Left hindlimb (tissue), 1 donor: ENCODE data around the gene ZNF189.
"Not testable (repeated sequence)": the region's sequence is repeated elsewhere in the genome, so short reads cannot be mapped to it uniquely, and the experiment has no call there.

Experiments used
- DNase-seq: peaks from one replicate; pipeline ENCODE4 v3.0.0-alpha.2; 2018

ZNF189 gene

DNA sequence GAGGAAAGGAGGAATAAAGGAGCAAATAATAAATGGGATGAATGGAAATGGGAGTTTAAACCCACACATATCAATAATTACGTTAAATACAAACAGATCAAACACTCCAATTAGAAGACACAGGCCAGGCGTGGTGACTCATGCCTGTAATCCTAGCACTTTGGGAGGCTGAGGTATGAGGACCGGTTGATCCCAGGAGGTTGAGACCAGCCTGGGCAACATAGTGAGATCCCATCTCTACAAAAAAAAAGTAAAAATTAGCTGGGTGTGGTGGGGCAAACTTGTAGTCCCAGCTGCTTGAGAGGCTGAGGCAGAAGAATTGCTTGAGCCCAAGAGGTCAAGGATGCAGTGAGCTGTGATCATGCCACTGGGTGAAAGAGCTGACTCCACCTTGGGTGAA is 17.5 kb upstream of the ZNF189 start:
- DNase-seq = no peak

DNA sequence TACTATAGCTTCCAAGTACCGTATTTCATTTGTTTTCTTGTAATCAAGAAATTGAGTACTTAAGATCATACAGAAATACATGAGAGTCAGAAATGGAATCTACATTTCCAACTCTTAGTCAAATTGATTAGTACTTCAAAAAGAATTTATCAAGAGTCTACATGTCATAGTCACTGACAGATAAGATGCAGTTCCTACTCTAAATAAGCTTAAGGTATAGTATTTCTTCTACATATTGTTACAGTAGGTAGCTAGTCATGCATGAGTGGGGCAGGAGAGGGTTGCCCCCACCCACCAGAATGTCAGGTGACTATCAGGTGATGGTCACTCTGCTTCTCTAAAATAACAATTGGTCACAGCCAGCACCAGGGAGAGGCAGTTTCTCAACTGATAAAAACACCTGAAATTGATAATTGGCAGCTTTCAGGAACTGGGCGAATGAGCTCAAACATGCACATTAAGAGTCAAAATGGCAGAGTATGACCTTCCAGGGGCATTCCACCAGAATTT is 16.8 kb upstream of the ZNF189 start:
- DNase-seq = no peak

DNA sequence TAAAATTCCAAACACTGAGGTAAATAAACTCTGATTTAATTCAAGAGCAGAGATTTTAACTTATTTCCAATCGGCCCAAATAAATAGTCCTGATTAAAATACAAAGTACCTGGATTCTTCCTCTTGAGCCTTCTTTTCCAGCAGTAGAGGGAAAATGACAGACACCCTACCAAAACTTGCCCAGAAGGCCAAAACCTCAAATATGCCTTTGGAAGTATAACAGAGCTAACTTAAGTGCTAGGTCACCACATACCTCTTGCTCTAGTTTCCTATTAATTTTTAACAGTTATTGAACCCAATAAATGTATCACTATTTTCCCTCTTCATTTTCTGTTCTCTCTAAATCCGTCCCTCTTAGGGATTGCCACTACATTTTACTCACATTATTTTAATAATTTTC is 15.3 kb upstream of the ZNF189 start:
- DNase-seq = no peak

DNA sequence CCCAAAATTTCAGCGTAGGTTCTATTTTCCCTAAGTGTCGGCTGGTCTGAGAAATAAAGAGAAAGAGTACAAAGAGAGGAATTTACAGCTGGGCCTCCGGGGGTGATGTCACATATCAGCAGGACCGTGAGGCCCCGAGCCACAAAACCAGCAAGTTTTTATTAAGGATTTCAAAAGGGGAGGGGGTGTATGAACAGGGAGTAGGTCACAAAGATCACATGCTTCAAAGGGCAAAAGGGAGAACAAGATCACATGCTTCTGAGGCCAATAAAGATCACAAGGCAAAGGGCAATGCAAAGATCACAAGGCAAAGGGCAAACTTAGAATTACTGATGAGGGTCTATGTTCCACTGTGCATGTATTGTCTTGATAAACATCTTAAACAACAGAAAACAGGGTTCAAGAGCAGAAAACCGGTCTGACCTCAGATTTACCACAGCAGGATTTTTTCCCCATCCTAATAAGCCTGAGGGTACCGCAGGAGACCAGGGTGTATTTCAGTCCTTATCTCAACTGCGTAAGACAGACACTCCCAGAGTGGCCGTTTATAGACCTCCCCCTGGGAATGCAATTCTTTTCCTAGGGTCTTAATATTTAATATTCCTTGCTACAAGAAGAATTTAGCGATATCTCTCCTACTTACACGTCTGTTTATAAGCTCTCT is 13.6 kb upstream of the ZNF189 start, which contains the start of gene BAAT:
Gene BAAT (minus strand): TSS at position 134 of the 664 bp plus-strand sequence. CDS start 13,602 bp downstream, outside the sequence.
- not testable (repeated sequence) for DNase-seq

DNA sequence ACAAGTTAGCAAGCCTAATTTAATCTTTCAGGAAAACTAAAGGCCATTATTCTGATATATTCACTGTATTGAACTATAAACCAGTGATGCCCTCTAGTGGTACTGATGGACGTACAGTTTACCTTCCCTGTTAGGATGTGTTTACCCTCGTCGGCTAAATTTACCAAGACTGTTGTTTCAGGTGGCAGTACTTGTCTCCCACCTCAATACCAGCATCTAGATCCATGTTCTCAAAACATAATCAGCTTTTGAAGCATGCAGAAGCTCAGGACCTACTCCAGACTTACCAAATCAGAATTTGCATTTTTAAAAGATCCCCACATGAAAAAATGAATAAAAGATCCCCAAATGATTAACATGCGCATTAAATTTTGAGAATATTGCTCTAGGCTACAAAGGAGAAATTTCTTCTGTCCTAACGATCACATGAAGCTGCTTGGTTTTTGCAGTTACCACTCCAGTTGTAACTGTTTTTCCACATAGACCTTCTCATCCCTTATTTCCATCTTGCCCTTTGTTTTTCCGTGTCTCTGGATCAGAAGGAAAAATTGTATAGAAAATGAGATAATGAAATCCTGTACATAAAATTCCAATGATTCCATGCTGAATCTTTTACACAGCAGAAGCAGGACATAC is 10.7 kb upstream of the ZNF189 start:
- DNase-seq = no peak

DNA sequence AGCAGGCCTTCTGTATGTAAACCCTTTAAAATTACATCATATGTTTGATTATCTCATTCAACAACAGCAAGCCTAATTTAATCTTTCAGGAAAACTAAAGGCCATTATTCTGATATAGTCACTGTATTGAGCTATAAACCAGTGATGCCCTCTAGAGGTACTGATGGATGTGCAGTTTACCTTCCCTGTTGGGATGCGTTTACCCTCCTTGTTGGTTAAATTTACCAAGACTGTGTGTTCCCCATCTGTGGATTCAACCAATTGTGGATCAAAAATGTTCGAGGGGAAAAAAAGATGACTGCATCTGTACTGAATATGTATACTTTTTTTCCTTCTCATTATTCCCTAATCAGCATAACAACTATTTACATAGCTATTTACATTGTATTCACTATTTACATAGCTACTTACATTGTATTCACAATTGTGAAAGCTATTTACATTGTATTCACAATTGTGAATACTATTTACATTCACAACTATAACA is 10.1 kb upstream of the ZNF189 start:
- no peak for DNase-seq

DNA sequence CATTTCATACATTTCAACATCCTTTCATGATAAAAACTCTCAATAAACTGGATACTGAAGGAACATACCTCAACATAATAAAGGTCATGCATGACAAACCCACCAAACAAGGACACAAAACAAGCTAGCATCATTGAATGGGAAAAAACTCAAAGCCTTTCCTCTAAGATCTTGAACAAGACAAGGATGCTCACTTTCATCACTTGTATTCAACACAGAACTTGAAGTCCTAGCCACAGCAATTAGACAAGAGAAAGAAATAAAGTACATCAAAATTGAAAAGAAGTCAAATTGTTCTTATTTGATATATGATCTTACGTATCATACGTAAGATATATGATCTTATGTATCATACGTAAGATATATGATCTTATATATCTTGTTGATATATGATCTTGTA is 5.5 kb upstream of the ZNF189 start:
- no peak for DNase-seq

DNA sequence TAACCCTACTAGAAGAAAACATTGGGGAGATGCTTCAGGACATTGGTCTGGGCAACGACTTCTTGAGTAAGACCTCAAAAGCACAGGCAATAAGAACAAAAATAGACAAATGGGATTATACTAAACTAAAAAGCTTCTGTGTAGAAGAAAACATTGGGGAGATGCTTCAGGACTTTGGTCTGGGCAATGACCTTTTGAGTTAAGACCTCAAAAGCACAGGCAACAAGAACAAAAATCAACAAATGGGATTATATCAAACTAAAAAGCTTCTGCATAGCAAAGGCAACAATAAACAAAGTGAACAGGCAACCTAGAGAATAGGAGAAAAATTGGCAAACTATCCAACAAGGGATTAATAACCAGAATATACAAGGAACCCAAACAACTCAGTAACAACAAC is 4.0 kb upstream of the ZNF189 start:
- no peak for DNase-seq

DNA sequence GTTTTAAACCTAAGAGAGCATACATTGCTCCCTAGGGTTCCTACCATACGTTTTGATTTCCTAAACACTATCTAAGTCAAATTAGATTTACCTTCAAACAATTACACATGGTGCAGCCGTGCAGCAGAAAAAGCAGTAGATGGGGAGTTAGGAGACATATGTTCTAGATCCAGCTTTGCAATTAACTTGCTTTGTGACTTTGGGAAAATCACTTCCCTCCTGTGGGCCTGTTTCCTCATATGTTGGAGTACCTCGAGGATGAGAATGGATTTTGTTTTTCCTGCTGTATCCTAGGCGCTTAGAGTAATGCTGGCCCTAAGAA is 944 bp upstream of the ZNF189 start:
- no peak for DNase-seq

DNA sequence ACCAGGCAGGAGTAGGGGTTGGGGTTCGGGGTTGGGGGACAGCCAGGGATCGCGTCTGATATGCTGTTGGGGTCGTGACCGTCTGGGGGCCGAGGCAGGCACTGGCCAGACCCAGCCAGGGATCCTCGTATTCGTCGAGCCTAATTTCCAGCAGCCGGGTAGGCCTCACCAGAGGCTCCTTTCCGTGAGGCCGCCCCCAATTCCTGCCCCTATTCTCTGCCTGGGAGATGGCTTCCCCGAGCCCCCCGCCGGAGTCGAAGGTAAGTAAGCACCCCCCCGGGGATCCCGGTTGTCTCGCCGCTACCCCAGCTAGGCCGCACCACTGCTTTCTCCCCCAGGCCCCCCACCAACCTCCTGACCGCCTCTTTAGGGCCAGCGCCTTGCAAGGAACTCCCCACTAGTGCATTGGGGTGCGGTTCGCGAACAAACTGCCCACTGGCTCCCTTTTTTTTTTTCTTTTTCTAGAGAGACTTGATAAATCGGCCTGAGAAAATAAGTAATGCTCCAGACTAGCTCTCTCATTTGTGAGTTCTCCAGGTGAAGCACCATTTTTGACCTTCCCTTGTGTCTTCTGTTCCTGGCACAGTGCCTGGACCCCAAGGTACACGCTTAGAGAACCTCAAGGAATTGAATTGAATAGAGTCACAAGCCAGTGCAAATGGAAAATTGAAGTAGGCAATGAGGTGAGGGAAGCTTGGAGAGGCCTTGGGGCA is 435 bp downstream of the ZNF189 start:
- no peak for DNase-seq

DNA sequence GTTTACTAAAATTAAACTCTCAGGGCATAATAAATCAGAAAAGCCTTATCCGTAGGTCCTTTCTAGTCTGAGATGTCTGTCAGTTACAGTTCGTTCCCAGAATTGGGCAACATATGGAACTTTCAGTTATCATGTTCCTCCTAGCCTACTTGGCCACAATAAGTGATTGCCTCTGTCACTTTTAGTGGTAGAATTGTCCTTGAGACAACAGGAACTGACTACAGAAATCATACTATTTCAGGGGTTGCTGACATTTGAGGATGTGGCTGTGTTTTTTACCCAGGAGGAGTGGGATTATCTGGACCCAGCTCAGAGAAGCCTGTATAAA is 956 bp downstream of the ZNF189 start:
- no peak for DNase-seq

DNA sequence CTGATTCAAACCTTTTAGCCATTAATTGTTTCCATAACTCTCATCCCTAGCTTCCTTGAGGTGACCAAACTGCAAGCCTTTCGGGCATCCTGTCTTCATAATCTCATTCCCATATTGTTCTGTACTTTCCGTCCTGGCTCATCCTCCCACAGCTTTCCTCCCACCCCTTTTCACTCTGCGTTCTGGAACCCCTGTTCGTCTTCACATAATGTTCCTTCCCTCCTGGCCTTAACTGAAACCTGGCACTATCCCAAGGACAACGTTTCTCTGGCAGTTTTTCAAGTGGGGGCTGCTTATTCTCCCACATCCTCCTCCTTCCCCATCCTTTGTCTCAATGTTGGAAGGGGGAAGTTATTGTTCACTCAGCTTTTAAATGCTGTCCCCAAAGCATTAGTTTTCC is 1.5 kb downstream of the ZNF189 start:
- DNase-seq = peak; percentile 33

DNA sequence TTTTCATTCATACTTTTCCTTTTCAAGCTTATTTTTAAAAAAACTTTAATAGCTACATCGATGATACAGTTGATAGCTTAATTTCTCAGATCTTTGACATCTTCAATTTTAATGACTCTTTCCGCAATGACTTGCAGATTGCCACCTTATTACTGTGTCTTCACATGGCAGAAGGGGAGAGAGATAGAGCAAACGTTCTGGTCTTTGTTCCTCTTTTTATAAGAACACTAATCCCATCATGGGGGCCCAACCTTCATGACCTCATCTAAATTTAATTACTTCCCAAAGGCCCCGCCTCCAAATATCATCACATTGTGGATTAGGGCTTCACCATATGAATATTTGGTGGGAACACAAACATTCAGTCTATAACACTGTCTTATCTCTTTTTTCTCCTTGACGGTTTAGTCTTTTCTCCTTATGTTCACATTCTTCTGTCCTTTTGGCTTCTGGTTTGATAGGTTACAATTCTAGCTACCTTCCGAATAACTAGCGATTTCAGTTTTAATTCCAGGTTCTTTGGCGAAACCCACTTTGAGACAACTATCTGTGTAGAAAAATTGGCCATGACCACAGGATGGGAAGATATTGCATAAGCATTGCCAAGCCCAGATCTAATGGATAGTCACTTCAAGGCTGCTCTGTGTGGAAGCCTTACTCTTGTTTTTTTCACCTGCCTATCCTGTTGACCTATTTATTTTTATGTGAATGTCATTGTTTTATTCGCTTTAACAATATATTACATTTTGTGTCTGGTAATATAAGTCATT is 5.0 kb downstream of the ZNF189 start:
- no peak for DNase-seq

DNA sequence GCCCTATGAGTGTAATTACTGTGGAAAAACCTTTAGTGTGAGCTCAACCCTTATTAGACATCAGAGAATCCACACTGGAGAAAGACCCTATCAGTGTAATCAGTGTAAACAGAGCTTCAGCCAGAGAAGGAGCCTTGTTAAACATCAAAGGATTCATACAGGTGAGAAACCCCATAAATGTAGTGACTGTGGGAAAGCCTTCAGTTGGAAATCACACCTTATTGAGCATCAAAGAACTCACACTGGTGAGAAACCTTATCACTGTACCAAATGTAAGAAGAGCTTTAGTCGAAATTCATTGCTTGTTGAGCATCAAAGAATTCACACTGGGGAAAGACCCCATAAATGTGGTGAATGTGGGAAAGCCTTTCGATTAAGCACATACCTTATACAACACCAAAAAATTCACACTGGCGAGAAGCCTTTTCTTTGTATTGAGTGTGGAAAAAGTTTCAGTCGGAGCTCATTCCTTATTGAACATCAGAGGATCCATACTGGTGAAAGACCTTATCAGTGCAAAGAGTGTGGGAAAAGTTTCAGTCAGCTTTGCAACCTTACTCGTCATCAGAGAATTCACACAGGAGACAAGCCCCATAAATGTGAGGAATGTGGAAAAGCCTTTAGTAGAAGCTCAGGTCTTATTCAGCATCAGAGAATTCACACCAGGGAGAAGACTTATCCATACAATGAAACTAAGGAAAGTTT is 9.9 kb downstream of the ZNF189 start:
- DNase-seq = no peak

DNA sequence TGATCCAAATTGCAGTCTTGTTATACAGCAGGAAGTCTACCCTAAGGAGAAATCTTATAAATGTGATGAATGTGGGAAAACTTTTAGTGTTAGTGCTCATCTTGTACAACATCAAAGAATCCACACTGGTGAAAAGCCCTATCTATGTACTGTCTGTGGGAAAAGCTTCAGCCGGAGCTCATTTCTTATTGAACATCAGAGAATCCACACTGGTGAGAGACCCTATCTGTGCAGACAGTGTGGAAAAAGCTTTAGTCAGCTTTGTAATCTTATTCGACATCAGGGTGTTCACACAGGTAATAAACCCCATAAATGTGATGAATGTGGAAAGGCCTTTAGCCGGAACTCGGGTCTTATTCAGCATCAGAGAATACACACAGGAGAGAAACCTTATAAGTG is 10.4 kb downstream of the ZNF189 start:
- no peak for DNase-seq

DNA sequence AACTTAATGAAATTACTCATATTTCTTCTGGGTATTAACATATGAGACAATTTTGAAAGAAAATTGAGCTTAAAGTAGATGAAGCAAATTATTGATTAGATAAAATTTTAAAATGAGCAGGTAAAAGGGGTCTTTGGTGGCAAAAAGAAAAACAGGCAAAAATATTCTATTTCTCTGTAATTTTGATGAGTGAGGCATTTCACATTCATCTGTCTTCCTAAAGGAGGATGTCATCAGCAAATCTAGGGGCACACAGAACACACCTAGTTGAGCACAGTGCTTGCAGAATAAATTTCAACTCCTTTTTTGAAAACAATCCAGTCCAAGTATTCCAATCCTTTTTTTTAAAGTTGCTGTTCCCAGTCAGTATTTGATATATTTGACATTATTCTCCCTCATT is 16.2 kb downstream of the ZNF189 start:
- no peak for DNase-seq

DNA sequence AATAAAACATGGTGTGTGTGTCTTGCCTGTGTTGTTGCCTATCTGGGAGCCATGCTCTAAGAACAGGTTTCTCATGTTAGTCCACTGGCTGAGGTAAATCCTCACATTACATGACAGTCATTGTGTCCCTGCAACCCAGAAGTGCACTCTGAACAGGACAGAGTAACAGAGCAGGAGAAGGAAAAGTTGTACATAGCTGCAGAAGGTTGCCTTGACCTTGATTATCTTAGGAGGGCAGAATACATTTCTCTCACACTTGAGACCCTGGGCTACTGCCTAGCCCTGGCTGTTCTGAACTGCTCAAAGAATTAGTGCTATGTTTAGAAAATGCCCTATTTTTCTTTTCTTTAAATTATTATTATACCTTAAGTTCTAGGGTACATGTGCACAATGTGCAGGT is 16.9 kb downstream of the ZNF189 start:
- DNase-seq = no peak

DNA sequence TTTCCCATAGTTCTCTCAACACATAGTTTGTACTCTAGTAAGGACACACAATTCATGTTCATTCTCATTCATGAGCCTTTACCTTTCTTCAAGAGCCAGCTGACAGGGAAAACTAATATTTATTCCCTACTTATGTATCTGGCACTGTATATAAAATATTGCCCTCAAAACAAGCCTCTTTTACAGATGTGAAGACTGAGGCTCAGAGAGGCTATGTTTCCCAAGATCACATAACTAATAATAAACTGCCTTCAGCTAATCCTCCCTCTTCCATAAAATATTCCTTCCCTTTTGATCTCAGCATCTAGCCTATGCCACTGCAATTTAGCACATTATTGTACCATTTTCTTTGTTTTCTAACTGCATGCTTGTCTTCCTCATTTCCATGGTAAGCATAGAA is 18.7 kb downstream of the ZNF189 start:
- DNase-seq = no peak

DNA sequence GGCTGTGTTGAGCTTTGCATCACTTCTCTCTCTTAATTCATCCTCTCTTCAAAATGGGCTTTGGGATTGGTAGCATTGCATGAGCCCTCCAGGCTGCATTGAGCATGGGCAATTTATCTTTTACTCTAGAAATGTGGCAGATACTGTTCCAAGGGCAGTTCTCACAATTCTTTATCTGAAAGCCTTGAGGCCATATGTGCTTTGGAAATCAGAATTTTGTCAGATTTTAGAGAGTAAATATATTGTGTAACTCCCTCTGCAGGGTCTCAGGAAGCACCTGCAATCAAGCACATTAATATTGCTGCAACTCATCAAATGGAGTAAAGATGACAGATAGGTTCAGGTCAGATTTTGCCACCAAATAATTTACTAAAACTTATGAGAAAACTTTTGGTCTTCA is 19.3 kb downstream of the ZNF189 start:
- no peak for DNase-seq

DNA sequence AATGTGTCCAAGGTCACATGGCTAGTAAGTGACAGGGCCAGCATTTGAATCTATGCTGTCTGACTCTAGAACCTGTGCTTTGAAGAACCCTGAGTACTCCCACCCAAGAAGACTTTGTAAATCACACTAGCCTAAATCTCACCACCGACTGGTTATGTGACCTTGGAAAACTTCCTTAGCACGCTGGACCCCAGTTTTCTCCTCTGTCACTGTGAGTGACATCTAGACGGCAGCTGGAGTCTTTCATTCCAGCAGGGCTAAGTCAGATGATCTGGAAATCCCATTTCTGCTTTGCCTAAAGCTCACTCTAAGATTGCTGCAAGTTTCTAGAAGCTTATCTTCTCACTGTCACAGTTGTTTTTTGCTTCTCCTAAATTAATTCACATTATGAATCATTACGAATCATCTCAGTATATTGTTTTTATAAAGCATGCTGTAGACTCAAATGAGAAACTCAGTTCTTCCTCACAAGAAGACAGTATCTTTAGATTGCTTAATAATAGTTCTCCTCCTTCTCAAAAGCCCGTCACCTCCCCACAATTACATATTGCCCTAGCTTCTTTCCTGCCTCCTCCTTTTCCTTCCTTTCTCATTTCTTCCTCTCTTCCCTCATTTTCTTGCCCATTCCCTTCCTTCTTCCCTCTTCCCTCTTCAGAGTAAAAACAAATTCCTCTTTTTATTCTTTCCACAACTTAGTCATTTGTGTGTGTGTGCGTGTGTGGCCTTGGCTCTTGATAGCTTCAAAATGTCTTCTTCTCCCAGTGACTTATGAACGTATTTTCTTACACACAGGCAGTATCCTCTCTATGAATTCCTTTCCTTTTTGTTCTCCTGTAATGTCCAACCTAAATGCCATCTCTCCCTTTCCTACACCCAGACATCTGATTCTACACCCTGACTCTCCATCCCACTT is 20.1 kb downstream of the ZNF189 start:
- DNase-seq = no peak

DNA sequence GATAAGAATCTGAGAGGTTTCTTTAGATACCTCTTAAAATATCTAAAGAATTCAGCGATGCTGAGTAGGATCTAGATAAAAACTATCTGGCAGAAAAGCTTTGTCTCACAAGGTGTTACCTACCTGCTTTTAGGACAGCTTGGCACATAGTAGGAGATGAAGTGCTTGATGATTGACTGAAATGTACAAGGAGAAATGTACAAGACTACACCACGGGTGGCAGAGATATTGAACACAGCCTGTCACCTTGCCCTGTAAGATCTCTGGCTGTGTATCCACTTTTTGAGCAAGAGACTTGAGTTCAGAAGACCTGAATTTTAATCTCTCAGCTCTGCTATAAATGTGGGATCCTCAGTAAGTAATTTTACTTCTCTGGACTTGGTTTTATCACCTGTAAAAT is 21.2 kb downstream of the ZNF189 start:
- DNase-seq = no peak

DNA sequence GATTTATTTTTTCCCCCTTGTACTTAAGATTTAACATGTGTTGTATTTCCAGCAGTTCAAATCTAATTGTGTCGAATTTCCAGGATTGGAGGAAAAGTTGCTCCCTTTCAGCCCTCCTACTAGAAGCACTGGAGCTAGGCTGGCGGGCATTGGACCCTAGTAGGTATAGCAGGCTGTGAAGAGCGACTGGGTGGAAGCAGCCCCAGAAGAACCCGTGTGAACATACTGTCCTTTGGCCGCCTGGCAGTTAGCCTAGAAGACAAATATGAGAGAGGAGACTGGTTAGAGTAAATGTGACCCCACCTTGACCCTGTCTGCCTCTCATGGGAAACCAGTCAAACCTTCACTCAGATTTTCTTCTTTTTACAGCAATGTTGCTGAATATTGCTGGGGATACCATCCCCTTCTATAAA is 23.0 kb downstream of the ZNF189 start:
- DNase-seq = no peak
